ENCODE results near the gene MED8.

MED8 gene

DNA sequence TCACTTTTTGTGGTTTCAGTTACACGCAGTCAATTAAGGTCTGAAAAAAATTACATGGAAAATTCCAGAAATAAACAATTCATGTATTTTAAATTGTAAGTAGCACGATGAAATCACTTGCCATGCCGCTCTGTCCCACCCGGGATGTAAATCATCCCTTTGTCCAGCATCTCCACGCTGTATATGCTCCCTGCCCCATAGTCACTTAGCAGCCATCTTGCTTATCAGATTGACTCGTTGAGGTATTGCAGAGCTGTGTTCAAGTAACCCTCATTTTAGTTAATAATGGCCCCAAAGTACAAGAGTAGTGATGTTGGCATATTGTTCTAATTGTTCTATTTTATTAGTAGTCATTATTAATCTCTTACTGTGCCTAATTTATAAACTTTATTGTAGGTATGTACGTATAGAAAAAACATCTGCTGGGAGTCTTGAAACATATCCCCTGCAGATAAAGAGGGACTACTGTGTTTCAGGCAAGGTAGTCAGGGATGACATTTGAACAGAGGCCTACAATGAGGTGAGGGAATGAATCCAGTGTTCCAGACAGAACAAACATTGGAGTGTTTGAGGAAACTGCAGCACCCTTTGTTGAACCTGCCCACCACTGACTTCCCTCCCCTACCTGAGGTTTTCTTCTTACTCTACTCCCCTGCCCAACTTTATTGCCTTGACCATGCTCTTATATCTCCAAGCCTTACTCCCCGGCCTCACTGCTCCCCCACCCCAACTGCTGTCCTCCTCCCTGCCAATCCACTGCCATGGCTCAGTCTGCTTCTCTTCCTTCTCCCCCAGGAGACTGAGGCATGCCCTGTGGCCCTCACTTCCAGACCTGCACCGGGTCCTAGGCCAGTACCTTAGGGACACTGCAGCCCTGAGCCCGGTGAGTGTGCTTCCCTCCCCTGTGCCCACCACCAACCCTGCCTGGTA lies 37.9 kb downstream of the MED8 start:
- Histone ChIP-seq H3K4me3 (replicated peaks; ENCODE audit: insufficient read depth, low read length) (no peak overlapping the region), H3K27ac (replicated peaks) (no peak overlapping the region), H3K27me3 (ENCODE audit: insufficient read depth, poor library complexity, severe bottlenecking) (no peaks in the 10 kb centered on the region)
- DNase-seq (ENCODE audit: low read depth in 1 of 2, low spot score in 1 of 2) = no peak
- TF ChIP-seq POLR2AphosphoS5 (IDR thresholded peaks at IDR 0.05; ENCODE audit: low read depth) = no peak

DNA sequence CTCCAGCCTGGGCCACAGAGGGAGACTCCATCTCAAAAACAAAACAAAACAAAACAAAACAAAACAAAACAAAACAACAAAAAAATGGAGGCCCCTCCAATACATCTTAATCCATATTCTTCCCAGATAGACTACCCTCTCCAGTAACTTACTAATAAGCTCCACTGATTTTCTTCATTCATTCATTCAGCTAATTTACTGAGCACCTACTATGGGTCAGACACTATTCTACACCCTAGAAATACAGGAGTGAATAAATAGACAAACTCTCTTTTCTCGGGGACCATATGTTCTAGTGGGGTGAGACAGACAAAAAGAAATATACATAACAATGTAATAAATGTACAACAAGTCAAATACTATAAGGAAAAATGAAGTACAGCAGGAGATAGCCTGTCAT lies 38.6 kb downstream of the MED8 start:
- TF ChIP-seq, protein P1, sequence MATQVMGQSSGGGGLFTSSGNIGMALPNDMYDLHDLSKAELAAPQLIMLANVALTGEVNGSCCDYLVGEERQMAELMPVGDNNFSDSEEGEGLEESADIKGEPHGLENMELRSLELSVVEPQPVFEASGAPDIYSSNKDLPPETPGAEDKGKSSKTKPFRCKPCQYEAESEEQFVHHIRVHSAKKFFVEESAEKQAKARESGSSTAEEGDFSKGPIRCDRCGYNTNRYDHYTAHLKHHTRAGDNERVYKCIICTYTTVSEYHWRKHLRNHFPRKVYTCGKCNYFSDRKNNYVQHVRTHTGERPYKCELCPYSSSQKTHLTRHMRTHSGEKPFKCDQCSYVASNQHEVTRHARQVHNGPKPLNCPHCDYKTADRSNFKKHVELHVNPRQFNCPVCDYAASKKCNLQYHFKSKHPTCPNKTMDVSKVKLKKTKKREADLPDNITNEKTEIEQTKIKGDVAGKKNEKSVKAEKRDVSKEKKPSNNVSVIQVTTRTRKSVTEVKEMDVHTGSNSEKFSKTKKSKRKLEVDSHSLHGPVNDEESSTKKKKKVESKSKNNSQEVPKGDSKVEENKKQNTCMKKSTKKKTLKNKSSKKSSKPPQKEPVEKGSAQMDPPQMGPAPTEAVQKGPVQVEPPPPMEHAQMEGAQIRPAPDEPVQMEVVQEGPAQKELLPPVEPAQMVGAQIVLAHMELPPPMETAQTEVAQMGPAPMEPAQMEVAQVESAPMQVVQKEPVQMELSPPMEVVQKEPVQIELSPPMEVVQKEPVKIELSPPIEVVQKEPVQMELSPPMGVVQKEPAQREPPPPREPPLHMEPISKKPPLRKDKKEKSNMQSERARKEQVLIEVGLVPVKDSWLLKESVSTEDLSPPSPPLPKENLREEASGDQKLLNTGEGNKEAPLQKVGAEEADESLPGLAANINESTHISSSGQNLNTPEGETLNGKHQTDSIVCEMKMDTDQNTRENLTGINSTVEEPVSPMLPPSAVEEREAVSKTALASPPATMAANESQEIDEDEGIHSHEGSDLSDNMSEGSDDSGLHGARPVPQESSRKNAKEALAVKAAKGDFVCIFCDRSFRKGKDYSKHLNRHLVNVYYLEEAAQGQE (IDR thresholded peaks at IDR 0.05; ENCODE audit: insufficient replicate concordance, low read depth) = no peak
- no peak for TF ChIP-seq GABPA (IDR thresholded peaks at IDR 0.05; ENCODE audit: low read depth)
- TF ChIP-seq, protein P2, sequence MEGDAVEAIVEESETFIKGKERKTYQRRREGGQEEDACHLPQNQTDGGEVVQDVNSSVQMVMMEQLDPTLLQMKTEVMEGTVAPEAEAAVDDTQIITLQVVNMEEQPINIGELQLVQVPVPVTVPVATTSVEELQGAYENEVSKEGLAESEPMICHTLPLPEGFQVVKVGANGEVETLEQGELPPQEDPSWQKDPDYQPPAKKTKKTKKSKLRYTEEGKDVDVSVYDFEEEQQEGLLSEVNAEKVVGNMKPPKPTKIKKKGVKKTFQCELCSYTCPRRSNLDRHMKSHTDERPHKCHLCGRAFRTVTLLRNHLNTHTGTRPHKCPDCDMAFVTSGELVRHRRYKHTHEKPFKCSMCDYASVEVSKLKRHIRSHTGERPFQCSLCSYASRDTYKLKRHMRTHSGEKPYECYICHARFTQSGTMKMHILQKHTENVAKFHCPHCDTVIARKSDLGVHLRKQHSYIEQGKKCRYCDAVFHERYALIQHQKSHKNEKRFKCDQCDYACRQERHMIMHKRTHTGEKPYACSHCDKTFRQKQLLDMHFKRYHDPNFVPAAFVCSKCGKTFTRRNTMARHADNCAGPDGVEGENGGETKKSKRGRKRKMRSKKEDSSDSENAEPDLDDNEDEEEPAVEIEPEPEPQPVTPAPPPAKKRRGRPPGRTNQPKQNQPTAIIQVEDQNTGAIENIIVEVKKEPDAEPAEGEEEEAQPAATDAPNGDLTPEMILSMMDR (IDR thresholded peaks at IDR 0.05; ENCODE audit: insufficient read depth, low read length) = no peak
- TF ChIP-seq SPI1 (IDR thresholded peaks at IDR 0.05; ENCODE audit: borderline replicate concordance, low read depth) = no peak
- no peak for TF ChIP-seq POLR2AphosphoS5 (IDR thresholded peaks at IDR 0.05; ENCODE audit: low read depth)
- Histone ChIP-seq H3K27ac (replicated peaks) (no peak overlapping the region), H3K4me3 (replicated peaks; ENCODE audit: insufficient read depth, low read length) (no peak overlapping the region), H3K27me3 (ENCODE audit: insufficient read depth, poor library complexity, severe bottlenecking) (no peaks in the 10 kb centered on the region)
- no peak for DNase-seq (ENCODE audit: low read depth in 1 of 2, low spot score in 1 of 2)

DNA sequence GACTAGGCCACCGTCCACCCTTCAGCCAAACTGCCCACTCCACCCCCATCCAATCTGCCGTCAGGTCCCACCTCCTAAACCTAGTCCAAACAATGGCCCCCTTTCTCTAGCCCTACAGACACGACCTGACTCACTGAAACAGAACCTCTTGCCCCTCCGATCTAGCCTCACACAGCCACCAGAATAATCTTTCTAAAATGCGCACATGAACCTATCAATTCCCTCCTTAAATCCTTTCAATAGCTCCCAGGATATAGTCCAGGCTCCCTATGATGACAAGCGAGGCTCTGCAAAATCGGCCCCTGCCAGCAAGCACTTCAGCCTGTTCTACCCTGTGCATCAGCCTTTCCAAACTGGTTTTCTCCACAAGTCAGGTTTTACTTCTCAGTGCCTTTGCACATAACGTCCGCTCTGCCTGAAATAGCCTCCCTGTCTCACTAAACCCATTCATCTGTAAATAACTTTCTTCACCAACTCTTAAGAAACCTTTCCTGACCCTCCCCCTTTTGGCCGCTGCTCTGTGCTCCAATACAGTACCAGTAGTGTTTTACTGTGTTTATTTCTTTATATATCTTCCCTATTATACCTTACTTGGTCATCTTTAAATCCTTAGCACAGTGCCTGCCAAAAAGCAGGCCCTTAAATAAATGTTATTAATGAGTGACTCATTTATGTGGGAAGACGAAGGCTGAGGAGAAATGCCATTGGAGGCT lies 39.9 kb downstream of the MED8 start:
- TF ChIP-seq POLR2AphosphoS5 (IDR thresholded peaks at IDR 0.05; ENCODE audit: low read depth) (no peak), GABPA (IDR thresholded peaks at IDR 0.05; ENCODE audit: low read depth) (no peak), SPI1 (IDR thresholded peaks at IDR 0.05; ENCODE audit: borderline replicate concordance, low read depth) (no peak)
- TF ChIP-seq, protein P2 (IDR thresholded peaks at IDR 0.05; ENCODE audit: insufficient read depth, low read length) = no peak
- TF ChIP-seq, protein P1 (IDR thresholded peaks at IDR 0.05; ENCODE audit: insufficient replicate concordance, low read depth) = no peak
- no peaks in the 10 kb centered on the region for H3K27me3 ChIP-seq (ENCODE audit: insufficient read depth, poor library complexity, severe bottlenecking)
- no peak overlapping the region for H3K27ac ChIP-seq (replicated peaks)
- DNase-seq (ENCODE audit: low read depth in 1 of 2, low spot score in 1 of 2) = no peak
- H3K4me3 ChIP-seq (replicated peaks; ENCODE audit: insufficient read depth, low read length) = no peak overlapping the region
